ENCODE measurements around the gene MEIS1. TPM values are rescaled to one million over a fixed set of nuclear protein-coding genes. Genes with fewer than 3 reads are reported as not detected.

Gene MEIS1
- total and polyA plus RNA-seq, 2 donors (not counting 3 experiments of a cell fraction or from before 2014, with no cell fraction given) = 10.0 to 26.5 TPM

- CTCF ChIA-PET = interaction anchor here (1.2 kb wide), 1 partner anchor 127 kb away, joined by 4 read pairs; no protein-coding TSS in a partner anchor
Measured at GRCh38 chr2:66566726-66567399, 131.9 kb downstream of the MEIS1 start.

More at GRCh38 chr2:66566726-66567399, 131.9 kb downstream of the MEIS1 start:
- no TSS peak for BruUV-seq (replicated peaks)
- Histone ChIP-seq H3K4me3 (replicated peaks in 1 of 3; ENCODE audit: insufficient read depth in 1 of 3, low read depth in 1 of 3, low read length in 3 of 3) (no peak overlapping the region), H2AFZ (ENCODE audit: low read depth, low read length) (no peak overlapping the region), H3K9me1 (replicated peaks; ENCODE audit: control insufficient read depth, extremely low read depth, insufficient read depth, low read length) (no peaks in the 10 kb centered on the region), H4K20me1 (replicated peaks; ENCODE audit: control insufficient read depth, extremely low read depth, insufficient read depth, low read length) (no peaks in the 10 kb centered on the region), H3K36me3 (ENCODE audit: control insufficient read depth in 2 of 2, extremely low read depth in 1 of 2, insufficient read depth in 2 of 2, low read length in 2 of 2) (no peaks in the 10 kb centered on the region), H3K4me2 (ENCODE audit: insufficient read depth, low read length) (no peak overlapping the region), H3K9me3 (replicated peaks; ENCODE audit: control insufficient read depth, insufficient read depth, low read length) (no peaks in the 10 kb centered on the region), H3K27me3 (ENCODE audit: control insufficient read depth in 2 of 2, insufficient read depth in 2 of 2, low read length in 2 of 2) (no peaks in the 10 kb centered on the region), H3K27ac (ENCODE audit: insufficient read depth, low read depth, low read length) (no peak overlapping the region), H3K4me1 (ENCODE audit: control insufficient read depth, extremely low read depth, insufficient read depth, low read length) (peaks cover 15% of the 10 kb centered on the region), H3K79me2 (ENCODE audit: control insufficient read depth, insufficient read depth, low read length) (no peaks in the 10 kb centered on the region), H3K9ac (replicated peaks; ENCODE audit: extremely low read depth, insufficient read depth, low read length) (no peak overlapping the region)
- dilution Hi-C loops (cut with MboI; ENCODE audit: extremely low pct_ligation_motif_present, low sequenced_read_pairs) = no loop called here
- intact Hi-C loops (cut with micrococcal nuclease) = no loop called here
- POLR2A ChIA-PET = interaction anchor here (0.9 kb wide), 1 partner anchor 133 kb away, joined by 3 read pairs; the partner anchor contains the start of gene MEIS1
- no peak for DNase-seq (ENCODE audit: low read depth, low spot score)
- TF ChIP-seq CTCF (IDR thresholded peaks at IDR 0.05; ENCODE audit: extremely low read depth in 1 of 2, insufficient read depth in 1 of 2, low read depth in 1 of 2, low read length in 2 of 2) (no peak), MYC (IDR thresholded peaks at IDR 0.05; ENCODE audit: low read depth, low read length) (no peak), FOS (IDR thresholded peaks at IDR 0.05; ENCODE audit: borderline replicate concordance, insufficient read depth, low read length) (no peak), POLR2AphosphoS5 (IDR thresholded peaks at IDR 0.05; ENCODE audit: insufficient read depth, low read depth, low read length) (no peak), JUN (IDR thresholded peaks at IDR 0.05; ENCODE audit: borderline replicate concordance, insufficient read depth, insufficient read length, low read depth) (no peak), MAX (IDR thresholded peaks at IDR 0.05; ENCODE audit: insufficient read depth, insufficient read length) (no peak), EZH2 (IDR thresholded peaks at IDR 0.05; ENCODE audit: borderline replicate concordance, low read depth, low read length, severe bottlenecking) (no peak), GATA2 (IDR thresholded peaks at IDR 0.05; ENCODE audit: insufficient read depth, insufficient read length, low read depth, low read length) (no peak), POLR2A (IDR thresholded peaks at IDR 0.05; ENCODE audit: low read depth, low read length) (no peak)
- no peak for FAIRE-seq

Data from endothelial cell of umbilical vein (primary cell).